AG08395 (cell line): ENCODE results near the gene RGS11.

Source experiments
- DNase-seq: peaks from one replicate; pipeline ENCODE4 v3.0.0; 2012; ENCODE audit warnings: mixed read lengths, low spot score

Gene RGS11

GRCh38 chr16:275786-276232 is at the start of gene RGS11:
Gene RGS11, minus strand, starts transcription at chr16:275944. Its CDS starts 33 bp downstream, at chr16:275911.
- DNase-seq = peak; percentile 39

GRCh38 chr16:324451-325334 is 48.9 kb upstream of the RGS11 start:
- DNase-seq = no peak

GRCh38 chr16:324201-324450 is 48.4 kb upstream of the RGS11 start:
- DNase-seq = no peak

GRCh38 chr16:322476-323143 is 46.9 kb upstream of the RGS11 start:
- no peak for DNase-seq

- DNase-seq = no peak
These were observed 45.8 kb upstream of the RGS11 start for GRCh38 chr16:321532-321931.

- DNase-seq = no peak
These were observed 44.5 kb upstream of the RGS11 start for GRCh38 chr16:320206-320605.

GRCh38 chr16:318628-319027 is 42.9 kb upstream of the RGS11 start:
- DNase-seq = no peak

- no peak for DNase-seq
These were observed 41.8 kb upstream of the RGS11 start for GRCh38 chr16:317583-317982.

GRCh38 chr16:316741-317464 is 41.2 kb upstream of the RGS11 start:
- no peak for DNase-seq

GRCh38 chr16:314795-315299 is 39.1 kb upstream of the RGS11 start:
- DNase-seq = no peak

- DNase-seq = no peak
These were observed 38.6 kb upstream of the RGS11 start for GRCh38 chr16:314351-314750.

GRCh38 chr16:311725-312124 is 36.0 kb upstream of the RGS11 start:
- no peak for DNase-seq

GRCh38 chr16:309476-309875 is 33.7 kb upstream of the RGS11 start:
- no peak for DNase-seq

GRCh38 chr16:307691-308312 is 32.1 kb upstream of the RGS11 start:
- DNase-seq = no peak

GRCh38 chr16:306911-307370 is 31.2 kb upstream of the RGS11 start:
- DNase-seq = no peak

- no peak for DNase-seq
These were observed 30.3 kb upstream of the RGS11 start for GRCh38 chr16:305916-306626.

- DNase-seq = no peak
These were observed 28.2 kb upstream of the RGS11 start for GRCh38 chr16:303760-304505.

- DNase-seq = no peak
These were observed 26.2 kb upstream of the RGS11 start for GRCh38 chr16:301950-302349.

GRCh38 chr16:301235-301634 is 25.5 kb upstream of the RGS11 start:
- no peak for DNase-seq

- DNase-seq = no peak
These were observed 22.1 kb upstream of the RGS11 start for GRCh38 chr16:297832-298231.
